ENCODE data around the gene OPCML. TPM values are rescaled to one million over a fixed set of nuclear protein-coding genes. Genes with fewer than 3 reads are reported as not detected.

Gene OPCML
- total and polyA plus RNA-seq, 2 experiments from 2014 or later, result 1.2 to 4.4 TPM

- TF ChIP-seq STAT1 (IDR thresholded peaks at IDR 0.05; ENCODE audit: unreplicated experiment), result no peak
- no peak for TF ChIP-seq ZNF462 (CRISPR knock-in tag; IDR thresholded peaks at IDR 0.05)
- no peak for TF ChIP-seq NANOG (IDR thresholded peaks at IDR 0.05; ENCODE audit: borderline replicate concordance)
- no peak for TF ChIP-seq CREB1 (CRISPR knock-in tag; IDR thresholded peaks at IDR 0.05; ENCODE audit: low read depth)
- no peak for TF ChIP-seq EZH2 (IDR thresholded peaks at IDR 0.05; ENCODE audit: low read depth, unreplicated experiment)
Measured at GRCh38 chr11:133480722-133481121, 51.6 kb downstream of the OPCML start (continued).

GRCh38 chr11:133479209-133479608 is 53.1 kb downstream of the OPCML start:
- no peaks in the 10 kb centered on the region for H3K36me3 ChIP-seq (ENCODE audit: insufficient read depth)
- ATAC-seq (no peak), DNase-seq (ENCODE audit: low spot score) (no peak)
- no peaks in the 10 kb centered on the region for H4K20me1 ChIP-seq (replicated peaks; ENCODE audit: insufficient read depth)
- H3K4me3 Mint-ChIP-seq, result no peak overlapping the region
- peaks cover 1% of the 10 kb centered on the region for H3K27me3 Mint-ChIP-seq (ENCODE audit: insufficient read depth, low read depth, poor library complexity)
- no peak overlapping the region for H3K27ac ChIP-seq (ENCODE audit: low read depth)
- H3K27ac Mint-ChIP-seq, result no peak overlapping the region; the same call in 1 of the 2 replicates
- TF ChIP-seq NANOG (IDR thresholded peaks at IDR 0.05; ENCODE audit: borderline replicate concordance) (no peak), CTCF (conservative IDR thresholded peaks at IDR 0.05; ENCODE audit: low read depth in 2 of 2) (no peak), CREB1 (CRISPR knock-in tag; IDR thresholded peaks at IDR 0.05; ENCODE audit: low read depth) (no peak), ETS1 (IDR thresholded peaks at IDR 0.05) (no peak)
- H3F3A ChIP-seq (replicated peaks; ENCODE audit: low read depth), result no peaks in the 10 kb centered on the region
- no peaks in the 10 kb centered on the region for H3K4me1 ChIP-seq (ENCODE audit: insufficient read depth)
- H2AFZ ChIP-seq, result no peak overlapping the region
- H3K9me3 Mint-ChIP-seq, result no peaks in the 10 kb centered on the region
- H3K36me3 Mint-ChIP-seq (ENCODE audit: low read depth), result 0 out of 3 replicates have a peak, but pooled peaks cover 3% of the 10 kb centered on the region
- H3K27me3 ChIP-seq (ENCODE audit: insufficient read depth), result no peaks in the 10 kb centered on the region
- H3K4me3 ChIP-seq, result no peak overlapping the region
- no peak overlapping the region for H3K4me2 ChIP-seq
- H3K79me2 ChIP-seq (replicated peaks; ENCODE audit: insufficient read depth), result no peaks in the 10 kb centered on the region; the same call in none of the 2 replicates
- peaks cover 17% of the 10 kb centered on the region for H3K4me1 Mint-ChIP-seq
- H3K9me2 ChIP-seq (ENCODE audit: insufficient read depth), result no peaks in the 10 kb centered on the region

Data from GM23338 (cell line).